ENCODE results near the gene MCF2L2.

MCF2L2 gene

GRCh38 chr3:183455089-183455488 is 26.7 kb upstream of the MCF2L2 start:
- DNase-seq (ENCODE audit: extremely low read depth, insufficient read length) = no peak
- Histone ChIP-seq H3K4me3 (replicated peaks; ENCODE audit: low read depth, low read length) (no peak overlapping the region), H3K27me3 (replicated peaks; ENCODE audit: control insufficient read depth, insufficient read depth, low read length) (peaks cover 2% of the 10 kb centered on the region; the same call in 1 of the 2 replicates), H3K36me3 (ENCODE audit: control insufficient read depth, insufficient read depth, low read length) (no peaks in the 10 kb centered on the region; the same call in 1 of the 2 replicates)
- no peak for TF ChIP-seq CTCF (IDR thresholded peaks at IDR 0.05; ENCODE audit: insufficient read depth, low read length, poor library complexity, severe bottlenecking)

GRCh38 chr3:183454064-183454463 is 25.6 kb upstream of the MCF2L2 start:
- no peak for DNase-seq (ENCODE audit: extremely low read depth, insufficient read length)
- H3K4me3 ChIP-seq (replicated peaks; ENCODE audit: low read depth, low read length) = no peak overlapping the region
- H3K27me3 ChIP-seq (replicated peaks; ENCODE audit: control insufficient read depth, insufficient read depth, low read length) = peaks cover 2% of the 10 kb centered on the region; the same call in 1 of the 2 replicates
- H3K36me3 ChIP-seq (ENCODE audit: control insufficient read depth, insufficient read depth, low read length) = no peaks in the 10 kb centered on the region; the same call in 1 of the 2 replicates
- no peak for TF ChIP-seq CTCF (IDR thresholded peaks at IDR 0.05; ENCODE audit: insufficient read depth, low read length, poor library complexity, severe bottlenecking)

- Histone ChIP-seq H3K27me3 (replicated peaks; ENCODE audit: control insufficient read depth, insufficient read depth, low read length) (peaks cover 2% of the 10 kb centered on the region; the same call in 1 of the 2 replicates), H3K36me3 (ENCODE audit: control insufficient read depth, insufficient read depth, low read length) (no peaks in the 10 kb centered on the region), H3K4me3 (replicated peaks; ENCODE audit: low read depth, low read length) (no peak overlapping the region)
- no peak for TF ChIP-seq CTCF (IDR thresholded peaks at IDR 0.05; ENCODE audit: insufficient read depth, low read length, poor library complexity, severe bottlenecking)
- DNase-seq (ENCODE audit: extremely low read depth, insufficient read length) = no peak
These were observed 21.4 kb upstream of the MCF2L2 start for GRCh38 chr3:183449791-183450190.

- TF ChIP-seq CTCF (IDR thresholded peaks at IDR 0.05; ENCODE audit: insufficient read depth, low read length, poor library complexity, severe bottlenecking) = no peak
- peaks cover 2% of the 10 kb centered on the region; the same call in 1 of the 2 replicates for H3K27me3 ChIP-seq (replicated peaks; ENCODE audit: control insufficient read depth, insufficient read depth, low read length)
- H3K4me3 ChIP-seq (replicated peaks; ENCODE audit: low read depth, low read length) = no peak overlapping the region
- no peaks in the 10 kb centered on the region for H3K36me3 ChIP-seq (ENCODE audit: control insufficient read depth, insufficient read depth, low read length)
- no peak for DNase-seq (ENCODE audit: extremely low read depth, insufficient read length)
These were observed 21.0 kb upstream of the MCF2L2 start for GRCh38 chr3:183449391-183449790.

GRCh38 chr3:183448369-183449128 is 20.1 kb upstream of the MCF2L2 start:
- Histone ChIP-seq H3K36me3 (ENCODE audit: control insufficient read depth, insufficient read depth, low read length) (no peaks in the 10 kb centered on the region), H3K4me3 (replicated peaks; ENCODE audit: low read depth, low read length) (no peak overlapping the region), H3K27me3 (replicated peaks; ENCODE audit: control insufficient read depth, insufficient read depth, low read length) (0 out of 2 replicates have a peak, but pooled peaks cover under 1% of the 10 kb centered on the region)
- no peak for DNase-seq (ENCODE audit: extremely low read depth, insufficient read length)
- no peak for TF ChIP-seq CTCF (IDR thresholded peaks at IDR 0.05; ENCODE audit: insufficient read depth, low read length, poor library complexity, severe bottlenecking)

All from GM06990 (cell line).